ACC112 (cell line): ENCODE results near the gene DNHD1.
A peak's percentile ranks its signal among the peaks of the same experiment; 100 is the strongest.

Source experiments
- H2AFZ ChIP-seq: fragments of 200-600 bp; sonication (generic); one replicate; pipeline ENCODE4 v1.6.0; 2017; ENCODE audit warnings: antibody characterized with exemption, low read length; ENCODE audit not compliant: unreplicated experiment
- H3K27ac ChIP-seq: fragments of 200-600 bp; sonication (generic); 2 replicates; pipeline ENCODE4 v1.5.1; 2014; ENCODE audit warnings: low read depth, mild to moderate bottlenecking, antibody characterized with exemption, low read length, moderate library complexity
- H3K27me3 ChIP-seq: fragments of 200-600 bp; sonication (generic); 2 replicates; pipeline ENCODE4 v1.6.1; 2014; ENCODE audit warnings: mild to moderate bottlenecking, antibody characterized with exemption, low read length, moderate library complexity, mixed read lengths; ENCODE audit not compliant: insufficient read depth
- H3K36me3 ChIP-seq: fragments of 200-600 bp; sonication (generic); 2 replicates; pipeline ENCODE4 v1.6.1; 2016; ENCODE audit warnings: mild to moderate bottlenecking, antibody characterized with exemption, low read length, moderate library complexity, mixed read lengths; ENCODE audit not compliant: insufficient read depth
- H3K4me1 ChIP-seq: fragments of 200-600 bp; sonication (generic); one replicate; pipeline ENCODE4 v1.6.1; 2016; ENCODE audit warnings: low read length, mixed read lengths; ENCODE audit not compliant: insufficient read depth, unreplicated experiment, control insufficient read depth
- H3K4me3 ChIP-seq: fragments of 200-600 bp; sonication (generic); 2 replicates; pipeline ENCODE4 v1.5.1; 2014; ENCODE audit warnings: mild to moderate bottlenecking, low read depth, low read length
- H3K79me2 ChIP-seq: fragments of 200-600 bp; sonication (generic); one replicate; pipeline ENCODE4 v1.6.0; 2016; ENCODE audit warnings: low read length; ENCODE audit not compliant: control insufficient read depth, unreplicated experiment, insufficient read depth

Gene DNHD1

DNA sequence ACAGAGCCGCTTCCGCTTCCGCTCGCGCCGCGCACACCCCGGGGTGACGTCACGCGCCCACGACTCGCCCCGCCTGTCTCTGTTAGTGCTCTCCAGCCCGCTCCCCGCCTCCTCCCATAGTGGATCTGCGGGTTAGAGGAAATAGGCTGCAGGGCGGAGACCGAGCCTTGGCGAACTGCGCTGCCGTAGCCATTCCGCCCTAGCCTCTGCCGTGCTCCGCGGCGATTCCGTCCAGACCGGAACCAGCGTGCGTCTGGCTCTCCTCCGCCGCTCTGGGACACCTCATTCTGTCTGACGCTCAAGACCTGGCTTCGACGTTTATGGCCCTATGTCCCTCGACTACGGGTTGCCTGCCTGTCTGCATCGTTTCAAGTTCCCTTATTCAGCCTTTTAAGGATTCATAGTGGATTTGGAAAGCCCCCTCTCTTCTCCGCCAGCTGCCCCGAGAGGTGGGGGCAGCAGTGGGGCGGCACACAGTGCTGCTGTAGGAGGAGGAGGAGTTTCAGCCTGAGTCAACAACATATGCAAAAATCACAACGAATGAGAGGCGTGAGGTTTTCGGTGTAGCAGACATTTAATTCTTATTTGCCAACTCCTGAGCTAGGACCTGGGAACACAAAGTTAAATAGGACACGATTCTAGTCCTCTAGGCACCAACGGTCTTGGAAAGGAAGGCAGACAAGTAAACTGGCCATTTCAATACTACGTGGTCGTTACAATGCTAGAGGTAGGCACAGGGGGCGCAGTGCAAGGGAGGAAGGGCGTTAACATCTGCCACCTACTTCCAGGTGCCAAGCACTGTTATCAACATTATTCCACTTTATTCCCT is 115.3 kb downstream of the DNHD1 start, which contains the start of gene TAF10:
TSS of gene TAF10 (minus strand) at position 4 of the 829 bp plus-strand sequence. CDS start 27 bp downstream, outside the sequence.
- Histone ChIP-seq H3K4me3 (peak within 1 kb of the TSS; percentile 82), H3K4me1 (peaks cover 54% of the 10 kb centered on the region), H2AFZ (peak within 1 kb of the TSS; percentile 72), H3K27ac (peak within 1 kb of the TSS; percentile 90), H3K27me3 (no peaks in the 10 kb centered on the region), H3K36me3 (peaks cover 42% of the 10 kb centered on the region; the same call in 1 of the 2 replicates), H3K79me2 (peaks cover 48% of the 10 kb centered on the region)

DNA sequence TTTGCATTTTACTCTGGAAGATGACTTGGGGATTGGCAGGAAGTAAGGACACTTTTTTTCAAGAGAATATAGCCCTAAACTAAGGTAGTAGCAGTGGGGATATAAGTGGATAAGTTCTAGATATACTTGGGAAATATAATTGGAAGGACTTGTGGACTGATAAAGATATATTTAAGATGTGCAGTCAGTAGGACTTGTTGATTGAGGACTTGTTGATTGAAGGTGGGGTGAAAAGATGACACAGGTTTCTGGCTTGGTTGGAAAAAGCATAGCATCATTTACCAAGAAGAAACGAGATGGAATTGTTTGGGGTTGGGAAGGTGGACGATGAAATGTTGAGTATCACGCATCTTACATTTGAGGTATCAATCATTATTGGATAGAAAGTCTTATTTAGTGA is 116.4 kb downstream of the DNHD1 start:
- Histone ChIP-seq H3K4me3 (no peak overlapping the region), H3K4me1 (peaks cover 52% of the 10 kb centered on the region), H2AFZ (no peak overlapping the region), H3K36me3 (peaks cover 35% of the 10 kb centered on the region; the same call in 1 of the 2 replicates), H3K27ac (peak overlapping the region; percentile 90), H3K79me2 (peaks cover 46% of the 10 kb centered on the region), H3K27me3 (no peaks in the 10 kb centered on the region)

DNA sequence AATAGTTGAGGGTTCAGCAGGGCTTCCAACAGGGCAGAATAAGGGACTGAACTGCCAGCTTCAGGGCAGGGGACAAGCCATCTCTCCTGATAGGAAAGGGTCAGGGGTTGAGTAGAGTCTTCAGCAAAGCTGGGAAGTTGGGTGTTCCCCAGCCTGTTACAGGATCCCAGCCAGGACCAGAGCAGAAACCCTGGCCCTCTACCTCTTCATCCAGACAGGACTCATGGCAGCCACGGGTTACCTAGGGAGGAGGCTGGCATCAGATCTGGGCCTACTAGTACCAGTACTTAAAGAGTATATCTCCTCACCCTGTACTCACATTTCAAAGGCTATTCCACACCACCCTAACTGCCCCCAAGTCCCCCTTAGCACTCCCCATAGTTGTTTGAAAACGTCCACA is 117.4 kb downstream of the DNHD1 start:
- H3K27ac ChIP-seq, result no peak overlapping the region
- peaks cover 44% of the 10 kb centered on the region for H3K79me2 ChIP-seq
- H3K4me3 ChIP-seq, result no peak overlapping the region
- H3K4me1 ChIP-seq, result peaks cover 43% of the 10 kb centered on the region
- H3K36me3 ChIP-seq, result peaks cover 30% of the 10 kb centered on the region; the same call in 1 of the 2 replicates
- no peak overlapping the region for H2AFZ ChIP-seq
- no peaks in the 10 kb centered on the region for H3K27me3 ChIP-seq

DNA sequence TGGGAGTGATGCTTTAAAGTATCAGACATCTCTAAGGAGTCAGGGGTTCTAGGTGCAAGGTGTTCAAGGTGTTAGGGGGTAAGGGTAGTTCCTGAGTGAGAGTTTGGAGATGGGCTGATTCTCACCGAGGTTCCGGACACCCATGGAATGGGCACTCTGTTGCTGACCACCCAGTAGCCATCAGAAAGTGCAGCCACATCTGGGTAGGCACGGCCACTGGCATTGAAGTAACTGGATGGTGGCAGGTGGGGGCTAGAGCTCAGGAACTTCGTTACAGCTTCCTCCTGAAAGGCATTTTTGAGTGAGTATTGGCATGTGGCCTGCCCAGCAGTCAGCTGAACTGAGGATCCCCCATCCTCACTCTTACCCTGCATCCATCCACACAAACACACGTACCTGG is 118.0 kb downstream of the DNHD1 start:
- Histone ChIP-seq H3K4me1 (peaks cover 46% of the 10 kb centered on the region), H3K27me3 (no peaks in the 10 kb centered on the region), H2AFZ (no peak overlapping the region), H3K4me3 (no peak overlapping the region), H3K79me2 (peaks cover 41% of the 10 kb centered on the region), H3K36me3 (peaks cover 24% of the 10 kb centered on the region; the same call in 1 of the 2 replicates), H3K27ac (no peak overlapping the region)

DNA sequence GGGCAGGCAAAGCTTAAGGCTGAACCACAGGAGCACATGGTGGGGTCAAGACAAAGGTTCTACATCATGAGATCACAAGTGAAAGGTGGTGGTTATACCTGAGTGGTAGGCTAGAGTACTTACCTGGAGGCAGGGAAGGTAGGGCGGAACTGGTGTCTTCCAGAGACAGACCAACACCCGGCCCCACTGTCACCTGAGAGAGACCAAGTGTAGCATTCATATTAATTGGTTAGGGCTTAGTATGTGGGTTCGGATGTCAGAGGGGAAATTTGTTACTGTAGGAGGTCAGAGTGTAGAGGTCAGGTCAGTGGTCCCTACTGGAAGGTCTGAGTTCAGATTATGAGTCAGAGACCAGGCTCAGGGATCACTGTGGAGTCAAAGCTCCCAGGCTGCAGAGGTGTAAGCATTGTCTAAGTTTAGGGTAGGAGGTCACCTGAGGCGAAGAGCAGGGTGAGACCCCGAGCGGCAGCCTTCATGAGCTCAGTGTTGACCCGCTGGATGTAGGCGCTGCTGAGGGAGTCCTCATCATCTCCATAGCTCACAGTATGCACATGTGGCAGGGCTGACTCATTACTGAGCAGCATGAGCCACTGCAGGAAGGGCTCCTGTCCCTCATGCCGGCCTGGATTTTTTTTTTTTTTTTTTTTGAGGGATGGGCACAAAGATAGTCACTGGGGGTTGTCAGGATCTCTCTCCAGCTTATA is 119.0 kb downstream of the DNHD1 start:
- Histone ChIP-seq H3K27ac (peak overlapping the region; percentile 28; the same call in 1 of the 2 replicates), H3K36me3 (peaks cover 20% of the 10 kb centered on the region; the same call in 1 of the 2 replicates), H3K4me3 (no peak overlapping the region), H2AFZ (no peak overlapping the region), H3K4me1 (peaks cover 40% of the 10 kb centered on the region), H3K27me3 (no peaks in the 10 kb centered on the region), H3K79me2 (peaks cover 33% of the 10 kb centered on the region)

DNA sequence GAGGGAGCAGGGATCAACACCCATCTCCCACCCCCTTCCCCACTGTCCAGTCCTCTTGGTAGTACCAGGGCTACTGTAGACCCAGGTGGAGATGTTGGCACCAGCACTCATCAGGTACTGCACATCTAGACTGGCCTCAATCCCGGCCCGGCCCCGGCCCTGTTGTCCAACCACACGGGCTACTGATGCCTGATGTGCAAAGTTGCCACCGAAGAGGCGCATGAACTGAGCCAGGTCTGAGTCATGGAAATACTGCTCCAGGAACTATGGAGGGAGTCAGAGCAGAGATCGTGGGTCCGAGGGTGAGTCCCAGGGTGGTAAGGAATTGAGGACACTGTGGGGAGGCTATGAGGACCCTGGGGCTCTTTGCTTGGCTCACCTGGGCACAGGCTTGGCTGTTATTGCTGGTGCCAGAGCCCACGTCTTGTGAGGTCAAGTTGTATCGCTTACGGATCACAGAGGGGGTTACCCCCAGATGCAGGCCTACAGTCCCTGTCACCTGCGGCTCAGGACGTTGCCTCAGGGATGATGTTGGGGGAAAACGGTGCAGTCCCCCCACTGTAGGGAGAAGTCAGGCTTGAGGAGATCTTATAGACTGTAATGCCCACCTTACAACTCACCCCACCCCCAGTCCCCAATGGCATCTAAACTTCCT is 119.6 kb downstream of the DNHD1 start:
- peaks cover 27% of the 10 kb centered on the region for H3K79me2 ChIP-seq
- H3K36me3 ChIP-seq, result peaks cover 20% of the 10 kb centered on the region; the same call in 1 of the 2 replicates
- H3K27me3 ChIP-seq, result no peaks in the 10 kb centered on the region
- H3K4me3 ChIP-seq, result peak overlapping the region; percentile 88; the same call in 1 of the 2 replicates
- H2AFZ ChIP-seq, result no peak overlapping the region
- peak overlapping the region; percentile 28 for H3K27ac ChIP-seq
- peaks cover 38% of the 10 kb centered on the region for H3K4me1 ChIP-seq

DNA sequence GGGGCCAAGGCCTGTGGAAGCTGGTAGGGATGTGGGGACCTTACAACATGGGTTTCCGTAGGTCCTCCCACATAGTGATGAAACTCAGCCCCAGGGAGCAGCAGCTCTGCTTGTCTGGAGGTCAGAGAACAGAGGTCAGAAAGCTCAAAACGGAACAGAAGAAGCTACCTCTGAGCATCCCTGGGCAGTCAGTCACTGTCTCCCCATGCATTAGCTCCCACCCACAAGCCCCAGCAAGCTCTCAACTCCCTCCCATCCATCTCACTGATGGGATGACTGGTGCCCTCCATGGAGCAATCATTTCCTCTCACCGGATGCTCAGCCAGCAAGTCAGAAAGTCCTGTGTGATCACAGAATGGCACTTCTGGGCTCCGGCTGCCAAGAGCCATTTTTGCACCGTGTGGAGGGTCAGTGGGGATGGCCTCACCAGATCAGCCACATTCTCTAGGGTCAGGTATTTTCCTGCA is 120.3 kb downstream of the DNHD1 start:
- H3K79me2 ChIP-seq, result peaks cover 27% of the 10 kb centered on the region
- H2AFZ ChIP-seq, result no peak overlapping the region
- peak overlapping the region; percentile 62 for H3K27ac ChIP-seq
- H3K4me3 ChIP-seq, result peak overlapping the region; percentile 88
- peaks cover 20% of the 10 kb centered on the region; the same call in 1 of the 2 replicates for H3K36me3 ChIP-seq
- no peaks in the 10 kb centered on the region for H3K27me3 ChIP-seq
- H3K4me1 ChIP-seq, result peaks cover 38% of the 10 kb centered on the region

DNA sequence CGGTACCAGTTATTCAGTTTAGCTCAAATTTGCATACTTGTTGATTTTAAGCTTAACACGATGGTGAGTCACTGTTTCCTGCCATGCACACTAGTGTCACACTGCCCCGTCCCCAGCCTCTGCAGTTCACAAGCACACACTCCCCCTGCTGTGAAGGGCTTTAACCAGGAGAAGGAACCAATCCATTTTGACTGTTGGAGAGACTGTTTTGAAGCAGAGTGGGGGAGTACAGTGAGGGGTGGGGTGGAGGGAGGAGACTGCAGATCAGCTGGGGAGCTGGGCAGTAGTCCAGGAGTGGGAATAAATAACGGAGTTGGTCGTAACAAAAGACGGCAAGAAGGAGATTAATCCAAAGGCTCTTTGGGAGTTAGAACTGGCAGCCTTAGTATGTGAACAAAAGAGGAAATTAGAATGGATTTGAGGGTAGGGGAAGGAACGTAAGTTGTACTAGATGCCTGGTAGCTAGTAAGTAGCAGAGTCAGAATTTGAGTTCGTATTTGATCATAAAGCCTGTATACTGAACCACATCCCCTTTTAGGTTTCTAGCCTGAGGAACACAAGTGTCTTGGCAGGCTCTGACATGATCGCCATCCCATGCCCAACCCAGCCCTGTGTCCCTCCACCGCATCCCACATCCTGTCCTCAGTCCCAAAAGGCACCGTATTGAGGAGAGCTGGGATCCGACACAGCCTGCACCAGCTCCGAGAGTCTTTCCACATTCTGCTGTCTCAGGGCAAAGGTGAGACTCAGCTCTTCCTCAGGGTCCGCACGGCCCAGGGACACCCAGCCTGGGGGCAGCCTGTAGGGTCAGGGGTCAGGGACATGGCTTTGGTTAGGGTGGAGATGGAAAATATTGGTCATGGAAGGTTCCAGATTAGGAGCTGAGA is 121.3 kb downstream of the DNHD1 start:
- peaks cover 20% of the 10 kb centered on the region; the same call in 1 of the 2 replicates for H3K36me3 ChIP-seq
- H2AFZ ChIP-seq, result no peak overlapping the region
- H3K4me1 ChIP-seq, result peaks cover 28% of the 10 kb centered on the region
- H3K4me3 ChIP-seq, result peak overlapping the region; percentile 88
- H3K27me3 ChIP-seq, result no peaks in the 10 kb centered on the region
- H3K79me2 ChIP-seq, result peaks cover 25% of the 10 kb centered on the region
- H3K27ac ChIP-seq, result peak overlapping the region; percentile 62

DNA sequence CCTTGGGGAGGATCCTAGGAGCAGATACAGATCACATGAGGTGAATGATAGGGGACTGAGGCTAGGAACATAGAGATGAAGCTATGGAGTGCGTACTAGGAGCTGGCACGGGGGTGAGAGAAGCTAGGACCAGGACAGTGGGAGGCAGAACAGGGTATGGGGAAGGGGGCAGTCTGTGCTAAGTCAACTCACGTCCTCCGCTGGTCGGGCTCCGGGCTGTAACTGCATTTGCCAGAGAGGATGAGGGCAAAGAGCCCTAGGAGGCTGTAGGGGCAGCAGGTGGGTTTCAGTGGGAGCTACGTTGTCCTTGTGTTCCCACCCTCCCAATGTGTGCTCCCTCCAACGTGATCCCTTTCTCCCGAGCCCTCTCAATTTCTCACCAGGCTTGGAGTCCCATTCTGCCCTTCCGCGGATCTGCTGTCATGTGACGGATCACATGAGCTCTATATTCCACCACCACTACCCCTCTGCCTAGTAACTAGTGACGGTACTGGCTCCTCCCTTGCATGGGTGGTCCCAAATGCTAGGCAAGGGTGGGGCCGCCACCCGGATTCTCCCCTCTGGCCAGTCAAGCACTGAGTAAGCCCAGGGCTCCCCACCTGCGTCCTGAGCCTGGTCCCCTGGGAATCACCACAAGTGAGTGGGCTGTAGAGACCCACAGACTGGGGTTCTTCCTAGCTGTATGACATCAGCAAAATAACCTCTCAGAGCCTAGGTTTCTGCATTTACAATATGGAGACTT is 122.1 kb downstream of the DNHD1 start, which contains the start of gene TPP1:
TSS of gene TPP1 (minus strand) at position 419 of the 742 bp plus-strand sequence. CDS start at position 397, 22 bp downstream.
- Histone ChIP-seq H3K27me3 (no peaks in the 10 kb centered on the region), H3K27ac (peak within 1 kb of the TSS; percentile 62), H3K4me1 (peaks cover 27% of the 10 kb centered on the region), H2AFZ (peak within 1 kb of the TSS; percentile 71), H3K79me2 (peaks cover 25% of the 10 kb centered on the region), H3K4me3 (peak within 1 kb of the TSS; percentile 88), H3K36me3 (peaks cover 13% of the 10 kb centered on the region; the same call in 1 of the 2 replicates)
